Activated CD4-positive, alpha-beta memory T cell treated with anti-CD3 and anti-CD28 coated beads, Interleukin-2, amount 10 ng/mL, durations not matched to agents 7 days and 5 days (primary cell): ENCODE results near the gene AFAP1. TPM values are rescaled to one million over a fixed set of nuclear protein-coding genes. Genes with fewer than 3 reads are reported as not detected.
"Not testable (repeated sequence)": the region's sequence is repeated elsewhere in the genome, so short reads cannot be mapped to it uniquely, and the experiment has no call there.

ENCODE experiments used
- CTCF ChIA-PET: fragments of 350-600 bp; sonication (Branson Sonifier 250); formaldehyde crosslinking; loops from one replicate; lab custom pipeline; 2021; ENCODE audit warnings: antibody characterized with exemption, inconsistent platforms; lab: Charles Lee
- POLR2A ChIA-PET: fragments of 350-600 bp; sonication (Branson Sonifier 250); formaldehyde crosslinking; loops from one replicate; lab custom pipeline; 2021; ENCODE audit warnings: antibody characterized with exemption; lab: Charles Lee
- DNase-seq: peaks from one replicate; pipeline ENCODE4 v3.0.0-alpha.2; 2020
- H3K27ac Mint-ChIP-seq: one replicate; pipeline ENCODE4 v1.8.0; 2021; ENCODE audit warnings: mild to moderate bottlenecking, mixed read lengths
- H3K27me3 Mint-ChIP-seq: one replicate; pipeline ENCODE4 v1.8.0; 2021; ENCODE audit warnings: mixed read lengths
- H3K36me3 Mint-ChIP-seq: one replicate; pipeline ENCODE4 v1.8.0; 2021; ENCODE audit warnings: low read depth, mixed read lengths
- H3K4me1 Mint-ChIP-seq: one replicate; pipeline ENCODE4 v1.8.0; 2021; ENCODE audit warnings: mixed read lengths
- H3K4me3 Mint-ChIP-seq: one replicate; pipeline ENCODE4 v1.8.0; 2021; ENCODE audit warnings: mild to moderate bottlenecking, mixed read lengths
- H3K9me3 Mint-ChIP-seq: one replicate; pipeline ENCODE4 v1.8.0; 2021; ENCODE audit warnings: mixed read lengths
- total RNA-seq, 2 experiments: library from RNA; stranded (reverse); gene quantifications; one replicate each; pipeline ENCODE4 v1.2.3, GENCODE V29; 2021

AFAP1 gene
- total RNA-seq, 2 experiments from 2014 or later = 5.9 to 6.5 TPM

DNA sequence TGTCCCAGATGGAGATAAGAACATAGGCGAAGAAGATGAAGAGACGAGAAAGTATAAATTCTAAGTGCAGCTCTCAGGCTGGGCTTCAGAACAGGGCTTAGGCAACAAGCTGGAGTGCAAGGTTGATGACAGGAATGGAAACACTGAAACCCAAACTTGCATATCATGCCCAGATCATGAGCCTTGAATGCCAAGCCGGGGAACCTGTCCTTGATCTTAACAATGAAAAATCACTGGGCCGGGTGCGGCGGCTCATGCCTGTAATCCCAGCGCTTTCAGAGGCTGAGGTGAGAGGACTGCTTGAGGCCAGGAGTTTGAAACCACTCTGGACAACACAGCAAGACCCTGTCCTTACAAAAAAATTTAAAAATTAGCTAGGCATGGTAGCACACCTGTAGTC lies 17.2 kb downstream of the AFAP1 start:
- H3K4me3 Mint-ChIP-seq = no peak overlapping the region
- H3K36me3 Mint-ChIP-seq = no peaks in the 10 kb centered on the region
- H3K9me3 Mint-ChIP-seq = no peaks in the 10 kb centered on the region
- ChIA-PET POLR2A (no interaction called here), CTCF (interaction anchor here (0.9 kb wide), 1 partner anchor 14 kb away, joined by 3 read pairs; no protein-coding TSS in a partner anchor)
- no peaks in the 10 kb centered on the region for H3K27me3 Mint-ChIP-seq
- H3K4me1 Mint-ChIP-seq = peaks cover 2% of the 10 kb centered on the region
- DNase-seq = no peak
- H3K27ac Mint-ChIP-seq = no peak overlapping the region

- peaks cover 7% of the 10 kb centered on the region for H3K4me1 Mint-ChIP-seq
- H3K9me3 Mint-ChIP-seq = no peaks in the 10 kb centered on the region
- H3K4me3 Mint-ChIP-seq = no peak overlapping the region
- H3K27me3 Mint-ChIP-seq = no peaks in the 10 kb centered on the region
- no peaks in the 10 kb centered on the region for H3K36me3 Mint-ChIP-seq
- no peak overlapping the region for H3K27ac Mint-ChIP-seq
- no peak for DNase-seq
- POLR2A ChIA-PET = no interaction called here
- CTCF ChIA-PET = no interaction called here
Measured at GRCh38 chr4:7918981-7919380, 20.7 kb downstream of the AFAP1 start.

GRCh38 chr4:7918187-7918586 lies 21.5 kb downstream of the AFAP1 start:
- H3K27me3 Mint-ChIP-seq, H3K4me3 Mint-ChIP-seq, H3K9me3 Mint-ChIP-seq, H3K27ac Mint-ChIP-seq, POLR2A ChIA-PET, CTCF ChIA-PET, H3K36me3 Mint-ChIP-seq, H3K4me1 Mint-ChIP-seq, DNase-seq: not testable (repeated sequence)

- ChIA-PET CTCF (no interaction called here), POLR2A (no interaction called here)
- no peak overlapping the region for H3K4me3 Mint-ChIP-seq
- no peaks in the 10 kb centered on the region for H3K36me3 Mint-ChIP-seq
- H3K27me3 Mint-ChIP-seq = no peaks in the 10 kb centered on the region
- H3K27ac Mint-ChIP-seq = no peak overlapping the region
- H3K9me3 Mint-ChIP-seq = no peaks in the 10 kb centered on the region
- peaks cover 7% of the 10 kb centered on the region for H3K4me1 Mint-ChIP-seq
- DNase-seq = no peak
Measured at GRCh38 chr4:7917669-7918068, 22.0 kb downstream of the AFAP1 start.

DNA sequence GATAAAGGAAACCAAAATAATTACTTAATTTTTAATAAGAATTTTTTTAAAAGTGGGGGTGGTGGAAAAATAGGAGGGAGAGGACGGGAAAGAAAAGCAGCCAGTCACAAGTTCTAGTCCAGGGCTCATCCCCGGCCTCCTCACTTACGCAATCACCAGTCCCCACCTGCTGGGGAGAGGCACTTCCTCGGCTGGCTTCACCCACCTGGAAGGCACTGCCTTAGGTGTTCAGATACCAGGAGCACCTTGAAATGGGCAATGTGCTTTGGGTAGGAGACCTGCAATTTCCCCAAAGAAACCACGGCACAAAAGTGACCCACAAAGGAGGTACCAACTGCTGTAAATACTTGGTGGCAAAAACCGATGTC lies 23.8 kb downstream of the AFAP1 start:
- ChIA-PET POLR2A (no interaction called here), CTCF (interaction anchor here (0.7 kb wide), 1 partner anchor 20 kb away, joined by 4 read pairs; no protein-coding TSS in a partner anchor)
- Mint-ChIP-seq H3K36me3 (no peaks in the 10 kb centered on the region), H3K27ac (no peak overlapping the region), H3K4me1 (peaks cover 7% of the 10 kb centered on the region), H3K4me3 (no peak overlapping the region), H3K27me3 (no peaks in the 10 kb centered on the region), H3K9me3 (no peaks in the 10 kb centered on the region)
- no peak for DNase-seq

GRCh38 chr4:7912826-7913225 lies 26.8 kb downstream of the AFAP1 start:
- no peak for DNase-seq
- H3K4me1 Mint-ChIP-seq = peaks cover 15% of the 10 kb centered on the region
- no peak overlapping the region for H3K27ac Mint-ChIP-seq
- H3K4me3 Mint-ChIP-seq = no peak overlapping the region
- H3K27me3 Mint-ChIP-seq = no peaks in the 10 kb centered on the region
- H3K9me3 Mint-ChIP-seq = no peaks in the 10 kb centered on the region
- ChIA-PET CTCF (interaction anchor here (0.5 kb wide), 1 partner anchor 90 kb away, joined by 3 read pairs; no protein-coding TSS in a partner anchor), POLR2A (interaction anchor here (1.2 kb wide), 1 partner anchor 45 kb away, joined by 3 read pairs; no protein-coding TSS in a partner anchor)
- no peaks in the 10 kb centered on the region for H3K36me3 Mint-ChIP-seq

- H3K27me3 Mint-ChIP-seq = no peaks in the 10 kb centered on the region
- no peaks in the 10 kb centered on the region for H3K9me3 Mint-ChIP-seq
- no peak overlapping the region for H3K4me3 Mint-ChIP-seq
- H3K36me3 Mint-ChIP-seq = no peaks in the 10 kb centered on the region
- POLR2A ChIA-PET = no interaction called here
- no peak for DNase-seq
- H3K4me1 Mint-ChIP-seq = peaks cover 15% of the 10 kb centered on the region
- no peak overlapping the region for H3K27ac Mint-ChIP-seq
- CTCF ChIA-PET = no interaction called here
Measured at GRCh38 chr4:7910952-7911578, 28.6 kb downstream of the AFAP1 start.

DNA sequence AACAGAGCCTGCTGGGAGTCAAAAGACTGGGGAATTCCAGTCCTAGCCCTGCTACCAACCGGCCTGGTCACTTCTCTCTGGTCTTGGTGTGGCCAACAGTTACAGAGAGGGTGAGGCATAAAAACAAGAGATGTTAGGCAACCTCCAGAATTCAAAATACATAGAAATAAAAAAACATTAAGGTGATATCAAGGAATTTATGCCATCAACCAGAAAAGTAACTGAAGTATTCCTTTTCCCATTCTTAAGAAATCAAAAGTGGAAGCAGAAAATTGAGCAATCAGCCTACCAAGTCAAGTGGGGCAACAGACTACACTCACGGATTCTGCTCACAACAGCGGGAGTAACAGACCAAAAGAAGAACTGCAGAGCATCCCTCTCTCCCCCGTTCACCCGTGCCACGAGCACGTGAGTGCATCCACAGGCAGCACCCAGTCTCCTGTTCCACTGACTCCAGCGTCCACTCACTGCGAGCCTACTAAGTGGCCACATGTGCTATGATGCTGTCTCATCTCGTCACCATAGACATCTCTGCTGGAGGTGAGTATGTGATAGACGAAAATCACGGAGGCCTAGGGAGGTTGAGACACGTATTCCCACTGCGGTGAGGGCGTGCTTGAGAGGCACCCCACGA lies 29.3 kb downstream of the AFAP1 start:
- no peaks in the 10 kb centered on the region for H3K36me3 Mint-ChIP-seq
- peaks cover 12% of the 10 kb centered on the region for H3K4me1 Mint-ChIP-seq
- no peak overlapping the region for H3K4me3 Mint-ChIP-seq
- H3K9me3 Mint-ChIP-seq = no peaks in the 10 kb centered on the region
- ChIA-PET POLR2A (no interaction called here), CTCF (interaction anchor here (1.6 kb wide), 1 partner anchor 28 kb away, joined by 3 read pairs; no protein-coding TSS in a partner anchor)
- DNase-seq = no peak
- no peak overlapping the region for H3K27ac Mint-ChIP-seq
- H3K27me3 Mint-ChIP-seq = no peaks in the 10 kb centered on the region

- no peaks in the 10 kb centered on the region for H3K9me3 Mint-ChIP-seq
- ChIA-PET CTCF (interaction anchor here (0.6 to 1.6 kb wide), 3 partner anchors 21 to 43 kb away, joined by 3 read pairs; no protein-coding TSS in a partner anchor), POLR2A (no interaction called here)
- DNase-seq = no peak
- no peaks in the 10 kb centered on the region for H3K36me3 Mint-ChIP-seq
- H3K4me1 Mint-ChIP-seq = peaks cover 8% of the 10 kb centered on the region
- no peak overlapping the region for H3K4me3 Mint-ChIP-seq
- no peaks in the 10 kb centered on the region for H3K27me3 Mint-ChIP-seq
- no peak overlapping the region for H3K27ac Mint-ChIP-seq
Measured at GRCh38 chr4:7909463-7910262, 30.0 kb downstream of the AFAP1 start.

DNA sequence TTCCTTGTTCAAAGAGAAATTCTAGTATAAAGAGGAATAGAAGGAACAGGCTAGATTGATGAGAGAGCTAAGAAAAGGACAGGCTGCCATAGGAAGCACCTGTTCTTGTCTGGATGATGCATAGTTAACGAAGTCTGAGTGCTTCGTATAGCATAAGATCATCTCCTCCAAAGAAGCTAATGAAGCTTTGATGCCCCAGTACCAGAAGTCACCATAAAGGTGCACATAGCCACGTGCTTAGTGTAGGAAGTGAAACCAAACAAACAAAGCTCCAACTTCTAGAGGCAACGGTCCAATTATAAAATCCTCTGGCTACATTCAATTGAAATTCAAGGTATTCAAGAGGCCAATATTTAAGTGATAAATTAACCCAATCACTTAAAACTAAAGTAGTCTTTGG lies 31.0 kb downstream of the AFAP1 start:
- Mint-ChIP-seq H3K9me3 (no peaks in the 10 kb centered on the region), H3K36me3 (no peaks in the 10 kb centered on the region), H3K27me3 (no peaks in the 10 kb centered on the region), H3K4me1 (peaks cover 8% of the 10 kb centered on the region), H3K4me3 (no peak overlapping the region), H3K27ac (no peak overlapping the region)
- CTCF ChIA-PET = interaction anchor here (0.8 to 1.6 kb wide), 3 partner anchors 14 to 29 kb away, joined by 3 read pairs; no protein-coding TSS in a partner anchor
- POLR2A ChIA-PET = interaction anchor here (1.4 kb wide), 1 partner anchor 32 kb away, joined by 3 read pairs; no protein-coding TSS in a partner anchor
- no peak for DNase-seq

DNA sequence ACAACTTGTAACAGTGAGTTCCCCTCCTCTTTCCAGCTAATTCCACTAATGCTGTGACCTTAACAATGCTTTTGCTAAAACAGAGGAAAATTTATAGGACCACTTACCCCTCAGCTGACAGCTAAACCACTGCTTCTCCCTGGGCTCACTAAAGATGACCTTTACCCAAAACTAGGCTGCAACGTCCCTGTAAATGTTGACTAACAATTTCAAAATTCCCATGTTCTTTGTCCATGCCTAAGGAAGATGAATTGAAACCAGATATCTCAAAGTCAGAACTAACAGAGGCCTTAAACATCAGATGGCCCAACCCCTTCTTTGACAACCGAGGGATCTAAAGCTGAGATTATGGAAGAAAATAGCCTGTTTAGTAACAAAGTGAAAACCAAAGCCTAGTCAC lies 32.5 kb downstream of the AFAP1 start:
- Mint-ChIP-seq H3K4me1 (peaks cover 15% of the 10 kb centered on the region), H3K36me3 (no peaks in the 10 kb centered on the region), H3K27ac (no peak overlapping the region), H3K27me3 (no peaks in the 10 kb centered on the region), H3K4me3 (no peak overlapping the region), H3K9me3 (no peaks in the 10 kb centered on the region)
- no peak for DNase-seq
- ChIA-PET POLR2A (interaction anchor here (0.9 kb wide), 1 partner anchor 30 kb away, joined by 3 read pairs; no protein-coding TSS in a partner anchor), CTCF (no interaction called here)

DNA sequence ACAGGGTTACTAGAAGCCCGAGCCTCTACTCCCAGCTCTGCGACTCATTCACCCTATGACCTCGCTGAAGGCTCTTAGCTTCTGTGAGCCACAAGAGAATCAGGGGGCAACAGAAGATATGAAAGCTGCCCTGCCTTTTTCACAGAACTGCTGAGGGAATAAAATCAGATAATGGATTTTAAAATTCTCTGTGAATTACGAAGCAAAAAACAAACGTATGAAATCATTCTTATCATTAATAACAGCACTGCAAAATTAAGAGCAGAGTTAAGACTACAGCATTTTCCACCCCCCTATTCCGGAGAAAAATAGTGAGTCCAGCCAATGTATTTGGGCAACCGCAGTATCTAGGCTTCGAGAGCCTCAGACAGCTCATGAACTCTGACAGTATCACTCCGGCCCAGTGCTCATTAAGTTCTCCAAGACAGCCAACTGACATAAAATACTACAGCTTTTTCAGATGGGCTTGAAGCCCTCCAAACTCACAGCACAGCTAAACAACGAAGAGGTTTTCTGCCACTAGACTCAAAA lies 33.4 kb downstream of the AFAP1 start:
- H3K27ac Mint-ChIP-seq = no peak overlapping the region
- H3K9me3 Mint-ChIP-seq = no peaks in the 10 kb centered on the region
- H3K4me1 Mint-ChIP-seq = peaks cover 17% of the 10 kb centered on the region
- ChIA-PET CTCF (no interaction called here), POLR2A (interaction anchor here (0.9 kb wide), 1 partner anchor 29 kb away, joined by 3 read pairs; no protein-coding TSS in a partner anchor)
- no peaks in the 10 kb centered on the region for H3K36me3 Mint-ChIP-seq
- no peaks in the 10 kb centered on the region for H3K27me3 Mint-ChIP-seq
- H3K4me3 Mint-ChIP-seq = no peak overlapping the region
- DNase-seq = no peak
